Pulmonary artery endothelial cell (primary cell): ENCODE data around the gene WDFY4. TPM values are rescaled to one million over a fixed set of nuclear protein-coding genes. Genes with fewer than 3 reads are reported as not detected.

ENCODE experiments used
- DNase-seq: peaks from one replicate; pipeline ENCODE4 v3.0.0-alpha.2; 2011; ENCODE audit warnings: low read depth, low spot score
- total RNA-seq: library from RNA; depleted of rRNA; stranded (reverse); fragments of >200 nt; gene quantifications from 2 replicates; pipeline ENCODE4 v1.2.3, GENCODE V29; 2014

WDFY4 gene
- total RNA-seq, 1 donor from 2014 or later = 19.1 TPM

DNA sequence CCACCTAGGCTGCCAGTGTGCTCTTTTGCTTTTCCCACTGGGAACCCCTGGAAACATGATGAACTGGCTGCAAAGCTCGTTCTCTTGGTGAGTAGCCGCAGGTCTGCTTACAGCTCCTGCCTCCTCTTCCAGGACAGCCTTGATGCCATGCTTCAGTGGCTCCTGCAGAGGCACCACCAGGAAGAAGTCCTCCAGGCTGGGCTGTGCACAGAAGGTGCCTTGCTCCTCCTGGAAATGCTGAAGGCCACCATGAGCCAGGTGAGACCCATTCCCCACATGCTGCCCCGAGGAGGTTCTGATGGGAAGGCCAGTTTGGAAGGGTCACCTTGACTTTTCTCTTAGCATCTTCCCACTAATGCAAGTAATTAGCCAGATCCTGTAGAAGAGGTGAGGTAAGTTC, 129.2 kb downstream of the WDFY4 start:
- DNase-seq = no peak

GRCh38 chr10:48814933-48815332, 130.3 kb downstream of the WDFY4 start:
- no peak for DNase-seq

GRCh38 chr10:48817141-48817540, 132.5 kb downstream of the WDFY4 start:
- DNase-seq = no peak

GRCh38 chr10:48818081-48818480, 133.4 kb downstream of the WDFY4 start:
- DNase-seq = no peak

DNA sequence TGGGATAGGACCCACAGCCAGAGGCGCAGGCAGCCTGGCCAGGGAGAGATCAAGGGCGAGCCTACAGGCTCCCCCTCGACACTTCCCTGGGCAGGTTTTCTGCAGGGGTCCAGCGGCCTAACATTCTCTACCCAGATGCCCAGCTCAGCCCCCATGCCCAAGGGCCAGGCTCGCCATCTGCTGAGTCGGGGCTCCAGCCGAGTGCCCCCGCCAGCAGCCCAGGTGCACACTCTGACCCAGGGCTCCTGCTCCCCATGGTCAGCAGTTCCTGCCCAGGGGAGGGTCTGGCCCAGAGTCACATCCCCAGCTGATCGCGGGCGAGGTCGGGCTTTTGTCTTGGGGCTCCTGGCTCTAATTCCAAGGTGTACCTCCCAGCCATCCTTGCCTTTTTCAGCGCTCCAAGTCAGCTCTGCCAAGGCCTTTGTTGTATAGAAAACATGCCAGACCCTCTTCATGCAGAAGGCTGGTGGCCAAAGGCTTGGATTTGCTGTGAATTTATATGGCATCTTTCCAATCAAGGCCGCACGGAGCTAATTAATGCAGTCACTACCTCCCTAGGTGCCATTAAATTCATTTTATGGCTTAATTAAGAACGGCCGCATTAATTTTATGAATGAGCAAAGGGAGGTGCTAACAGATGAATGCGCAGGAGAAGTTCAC, 134.3 kb downstream of the WDFY4 start:
- DNase-seq = no peak

GRCh38 chr10:48819783-48820182, 135.1 kb downstream of the WDFY4 start:
- no peak for DNase-seq

GRCh38 chr10:48820231-48820630, 135.6 kb downstream of the WDFY4 start:
- DNase-seq = no peak

- no peak for DNase-seq
These were observed 136.0 kb downstream of the WDFY4 start for GRCh38 chr10:48820699-48821098.

DNA sequence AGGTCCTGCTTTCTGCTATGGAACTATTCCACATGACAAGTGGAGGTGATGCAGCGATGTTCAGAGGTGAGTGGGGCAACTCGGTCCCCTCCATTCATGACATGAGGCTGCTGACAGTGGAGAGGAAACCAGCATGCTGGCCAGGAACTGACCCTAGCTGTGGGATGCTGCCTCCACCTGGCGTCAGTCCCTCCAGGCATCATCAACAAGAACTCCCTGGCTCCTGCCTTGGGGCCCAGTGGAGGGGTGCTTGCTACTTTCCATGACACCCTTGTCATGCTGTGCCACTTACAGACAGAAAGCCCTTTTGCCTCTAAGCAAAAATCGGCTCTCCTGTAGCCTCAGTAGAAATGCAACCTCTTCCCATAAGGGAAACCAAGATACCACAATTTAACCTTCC, 136.4 kb downstream of the WDFY4 start:
- no peak for DNase-seq

DNA sequence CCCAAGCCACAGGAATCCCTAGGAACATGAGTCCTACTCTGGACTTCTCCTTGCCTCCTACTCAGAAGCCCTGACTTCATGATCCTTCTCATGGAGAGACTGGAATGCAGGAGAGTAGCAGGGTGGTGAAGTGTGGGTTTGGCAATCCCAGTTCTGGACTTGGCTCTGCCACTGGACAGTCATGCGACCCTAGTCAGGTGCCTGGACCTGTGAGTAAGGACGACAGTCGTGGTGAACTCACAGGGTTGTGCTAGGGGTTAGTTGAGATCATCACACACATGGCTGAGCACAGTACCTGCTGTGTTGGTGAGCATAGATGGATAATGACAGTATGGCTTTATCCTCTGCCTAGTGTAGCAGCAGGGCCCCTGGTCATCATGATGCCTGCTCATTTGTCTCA, 137.0 kb downstream of the WDFY4 start:
- no peak for DNase-seq

DNA sequence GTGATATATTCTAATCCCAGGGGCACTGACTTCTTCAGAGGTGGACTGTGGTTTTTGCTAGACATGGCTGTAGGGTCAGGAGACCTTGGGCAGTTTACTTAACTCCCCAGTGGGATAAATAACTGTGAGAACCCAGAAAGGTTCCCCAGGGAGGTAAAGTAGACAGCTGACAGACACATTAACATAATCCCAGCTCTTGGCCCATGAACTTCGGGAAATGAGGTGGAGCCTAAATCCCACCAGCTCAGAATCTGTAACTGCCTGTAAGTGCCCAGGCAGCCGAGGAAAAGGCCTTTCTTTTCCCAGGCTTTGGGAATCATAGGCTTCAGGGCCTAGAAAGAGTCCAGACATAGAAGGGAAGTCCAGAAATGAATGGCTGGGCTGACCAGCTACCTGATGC, 149.0 kb downstream of the WDFY4 start:
- DNase-seq = no peak

GRCh38 chr10:48834189-48834965, 149.7 kb downstream of the WDFY4 start:
- no peak for DNase-seq

DNA sequence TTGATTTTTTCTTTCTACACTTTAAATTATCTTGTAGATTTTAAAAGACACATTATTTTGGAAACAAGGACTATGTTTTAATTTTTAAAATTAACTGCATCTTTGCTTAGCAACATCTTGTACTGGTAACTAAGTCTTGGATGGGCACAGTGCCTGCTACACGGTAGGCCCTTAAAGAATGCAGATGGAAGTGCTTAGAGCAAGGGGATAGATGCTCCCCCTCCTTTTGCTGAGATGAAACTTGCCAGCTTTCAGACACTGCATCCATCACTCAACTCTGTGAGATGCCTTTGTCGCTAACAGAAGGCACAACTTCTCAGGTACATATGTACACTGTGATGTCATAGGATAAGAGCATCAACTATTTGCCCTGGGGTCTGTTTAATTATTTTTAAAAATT, 151.1 kb downstream of the WDFY4 start:
- no peak for DNase-seq

GRCh38 chr10:48836605-48837004, 151.9 kb downstream of the WDFY4 start:
- DNase-seq = no peak

GRCh38 chr10:48838834-48839233, 154.2 kb downstream of the WDFY4 start:
- DNase-seq = no peak

DNA sequence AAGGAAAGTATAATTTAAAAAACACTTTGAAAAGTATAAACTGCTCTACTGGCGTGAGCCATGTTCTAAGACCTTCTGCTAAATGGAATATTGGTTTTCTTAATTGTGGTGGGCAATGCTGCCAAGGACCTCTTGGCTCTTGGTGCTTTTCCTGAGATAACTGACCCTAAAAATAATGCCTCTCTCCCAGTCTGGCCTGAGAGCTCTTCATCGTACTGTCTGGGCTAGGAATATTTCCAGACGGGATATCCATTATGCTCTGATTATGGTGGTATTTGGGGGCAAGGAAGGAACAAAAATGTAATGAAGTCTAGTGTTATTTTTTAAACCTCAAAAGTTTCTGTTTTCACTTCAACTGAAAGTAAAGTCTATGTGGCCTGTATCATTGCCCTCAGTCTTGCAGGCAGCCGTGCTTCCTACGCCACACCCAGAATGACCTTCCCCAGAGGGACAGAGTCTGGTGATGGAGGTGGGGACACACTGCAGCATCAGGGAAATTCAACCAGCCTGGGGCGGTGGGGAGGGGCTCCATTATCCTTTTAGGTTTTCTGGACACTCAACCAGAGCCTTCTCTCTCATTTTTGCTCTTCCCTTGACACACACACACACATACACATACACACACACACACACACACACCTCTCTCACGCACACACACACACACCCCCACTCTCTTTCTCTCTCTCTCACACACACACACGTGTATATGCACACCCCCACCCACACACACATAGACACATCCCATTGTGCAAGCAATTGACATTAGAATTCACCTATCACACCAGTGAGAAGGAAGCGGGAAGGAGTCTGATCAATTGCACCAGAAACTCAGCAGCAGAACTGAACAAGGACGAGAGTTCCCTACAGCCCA, 155.4 kb downstream of the WDFY4 start:
- no peak for DNase-seq

DNA sequence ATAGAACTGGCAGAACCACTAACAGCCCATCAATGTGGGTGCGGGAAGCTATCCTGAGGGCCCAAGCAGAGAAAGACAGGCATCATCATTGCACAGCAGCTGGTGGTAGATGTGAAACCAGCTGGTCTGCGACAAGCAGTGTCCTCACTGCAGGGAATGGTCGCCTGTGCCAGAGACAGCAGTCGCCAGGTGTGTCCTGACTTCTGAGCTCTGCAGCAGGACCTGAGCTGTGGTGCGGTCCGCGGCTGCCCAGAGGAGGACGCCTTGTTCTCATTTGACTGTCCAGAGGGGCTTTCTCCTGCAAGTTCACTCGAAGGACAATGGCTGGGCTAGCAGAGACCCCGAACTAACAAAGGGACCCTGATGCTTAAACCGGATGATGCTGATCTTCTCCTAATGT, 157.6 kb downstream of the WDFY4 start:
- DNase-seq = no peak

GRCh38 chr10:48843198-48843597, 158.5 kb downstream of the WDFY4 start:
- no peak for DNase-seq

- no peak for DNase-seq
These were observed 159.9 kb downstream of the WDFY4 start for GRCh38 chr10:48844616-48845015.

- no peak for DNase-seq
These were observed 160.8 kb downstream of the WDFY4 start for GRCh38 chr10:48845512-48845911.

DNA sequence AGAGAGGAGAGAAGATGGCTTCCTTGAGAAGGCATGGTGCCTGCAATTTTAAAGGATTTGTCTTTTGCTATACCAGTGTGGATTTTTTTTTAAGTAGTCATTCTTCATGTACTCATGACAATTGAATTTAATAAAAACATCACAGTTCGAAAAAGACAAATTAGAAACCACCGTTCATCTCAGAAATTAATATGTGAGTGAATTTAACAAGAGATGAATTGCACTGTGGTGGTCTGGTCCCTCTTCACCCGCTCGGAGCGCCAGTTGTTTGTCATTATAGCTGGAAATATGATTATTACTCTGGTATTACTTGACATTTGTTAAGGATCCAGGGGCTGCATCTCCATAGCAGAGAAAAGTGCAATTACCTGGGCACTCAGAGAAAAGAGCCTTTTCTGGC, 163.0 kb downstream of the WDFY4 start:
- DNase-seq = no peak

DNA sequence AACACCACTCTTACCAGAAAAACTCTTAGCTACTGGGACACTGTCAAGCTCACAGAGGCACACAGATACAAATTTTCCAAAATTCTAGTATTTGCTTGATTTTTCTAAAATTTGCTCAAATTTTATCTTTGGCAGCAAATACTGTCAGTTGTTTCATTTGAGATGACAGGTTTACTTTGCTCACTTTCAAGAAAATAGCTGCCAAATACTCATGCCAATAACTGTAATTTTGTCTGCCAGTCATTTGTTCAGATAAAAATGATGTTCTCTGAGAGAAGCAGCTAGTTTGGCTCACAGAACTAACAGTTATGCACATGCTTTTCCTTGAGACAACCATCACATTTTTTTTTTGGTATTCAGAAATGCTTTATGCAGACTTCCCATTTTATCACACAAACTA, 172.2 kb downstream of the WDFY4 start:
- DNase-seq = no peak
